NCI-H1048 (cell line): Measurements from ENCODE around the gene CCDC59.

Experiments used
- DNase-seq: peaks from one replicate; lab custom pipeline; 2025; lab: John Stamatoyannopoulos, UW

The CCDC59 gene

GRCh38 chr12:82314406-82314892, 43.7 kb downstream of the CCDC59 start:
- DNase-seq, result no peak
